Keratinocyte (primary cell): ENCODE data around the gene KRT1. TPM values are rescaled to one million over a fixed set of nuclear protein-coding genes. Genes with fewer than 3 reads are reported as not detected.

Source experiments
- DNase-seq: peaks from one replicate; pipeline ENCODE4 v3.0.0-alpha.2; 2011; ENCODE audit warnings: low read depth, missing footprints, low spot score
- FAIRE-seq: peaks from 2 replicates; lab custom pipeline; 2011; peaks lifted over from hg19 to GRCh38; lab: Jason Lieb, UNC
- H2AFZ ChIP-seq: 2 replicates; pipeline ENCODE4 v1.6.0; 2012; ENCODE audit warnings: low read length, control low read depth, inconsistent platforms; ENCODE audit not compliant: control insufficient read depth
- H3K27ac ChIP-seq: 2 replicates; pipeline ENCODE4 v1.5.1; 2011; ENCODE audit warnings: low read length; ENCODE audit not compliant: control insufficient read depth, insufficient read depth
- H3K27me3 ChIP-seq: 3 replicates; pipeline ENCODE4 v1.6.0; 2011; ENCODE audit warnings: low read length; ENCODE audit not compliant: control insufficient read depth, insufficient read depth; ENCODE audit errors: extremely low read depth
- H3K36me3 ChIP-seq, 2 experiments: 2 replicates in 1 of 2; 3 replicates in 1 of 2; pipeline ENCODE4 v1.5.1; 2011; ENCODE audit warnings: low read length in 2 of 2, mild to moderate bottlenecking in 1 of 2; ENCODE audit not compliant: control insufficient read depth in 2 of 2, insufficient read depth in 2 of 2; ENCODE audit errors: extremely low read depth in 1 of 2
- H3K4me1 ChIP-seq: 3 replicates; pipeline ENCODE4 v1.5.1; 2011; ENCODE audit warnings: low read length; ENCODE audit not compliant: control insufficient read depth, insufficient read depth; ENCODE audit errors: extremely low read depth
- H3K4me2 ChIP-seq: 3 replicates; pipeline ENCODE4 v1.6.0; 2011; ENCODE audit warnings: low read depth, low read length; ENCODE audit not compliant: control insufficient read depth, insufficient read depth; ENCODE audit errors: extremely low read depth
- H3K4me3 ChIP-seq, 3 experiments: fragments of 200-600 bp in 1 of 3; sonication (generic) in 1 of 3; 2 replicates in 2 of 3; 3 replicates in 1 of 3; pipeline ENCODE4 v1.5.1; 2011 to 2016; ENCODE audit warnings: low read length in 3 of 3, mild to moderate bottlenecking in 3 of 3, control low read depth in 2 of 3, inconsistent platforms in 1 of 3, low read depth in 1 of 3, mixed read lengths in 1 of 3, mixed run types in 1 of 3, moderate library complexity in 1 of 3; ENCODE audit not compliant: control insufficient read depth in 2 of 3, insufficient read depth in 2 of 3; ENCODE audit errors: extremely low read depth in 1 of 3
- H3K79me2 ChIP-seq: 2 replicates; pipeline ENCODE4 v1.6.0; 2012; ENCODE audit warnings: low read length; ENCODE audit not compliant: control insufficient read depth, insufficient read depth
- H3K9ac ChIP-seq: 3 replicates; pipeline ENCODE4 v1.6.0; 2011; ENCODE audit warnings: low read length; ENCODE audit not compliant: control insufficient read depth, insufficient read depth; ENCODE audit errors: extremely low read depth
- H3K9me1 ChIP-seq: 3 replicates; pipeline ENCODE4 v1.6.0; 2011; ENCODE audit warnings: low read length; ENCODE audit not compliant: control insufficient read depth, insufficient read depth; ENCODE audit errors: extremely low read depth
- H3K9me3 ChIP-seq: 2 replicates; pipeline ENCODE4 v1.5.1; 2012; ENCODE audit warnings: low read depth, low read length; ENCODE audit not compliant: control insufficient read depth
- H4K20me1 ChIP-seq: 3 replicates; pipeline ENCODE4 v1.6.0; 2011; ENCODE audit warnings: low read length; ENCODE audit not compliant: control insufficient read depth, insufficient read depth; ENCODE audit errors: extremely low read depth
- CTCF ChIP-seq, 3 experiments: IDR thresholded peaks in 1 of 3; conservative IDR thresholded peaks in 1 of 3; optimal IDR thresholded peaks in 1 of 3; 2 replicates in 2 of 3; 3 replicates in 1 of 3; pipeline versions ENCODE3 to v1.5.1; 2011; ENCODE audit warnings: low read length in 3 of 3, mild to moderate bottlenecking in 3 of 3, moderate library complexity in 2 of 3, control low read depth in 1 of 3, inconsistent platforms in 1 of 3; ENCODE audit not compliant: insufficient read depth in 2 of 3; ENCODE audit errors: extremely low read depth in 1 of 3
- EZH2 ChIP-seq: IDR thresholded peaks from one replicate; pipeline ENCODE4 v1.6.1; 2012; ENCODE audit warnings: inconsistent platforms, mild to moderate bottlenecking, low read length, moderate library complexity
- dilution Hi-C: fragments of 300-500 bp; cut with MboI; formaldehyde crosslinking; loops from one replicate; pipeline ENCODE4 v1.7.0; 2020; ENCODE audit warnings: low sequenced_read_pairs; ENCODE audit not compliant: extremely low pct_ligation_motif_present
- polyA plus RNA-seq, 5 experiments: library from polyadenylated mRNA; depleted of rRNA in 3 of 5; stranded (reverse) in 3 of 5; stranded (forward) in 1 of 5; unstranded in 1 of 5; fragments of >200 nt; gene quantifications; 1 replicate in 1 of 5; 2 replicates in 3 of 5; 3 replicates in 1 of 5; pipeline versions ENCODE4 v1.2.1 to v1.2.3, GENCODE V29; 2011 to 2012; ENCODE audit warnings: missing spikeins in 2 of 5, low read depth in 1 of 5, low replicate concordance in 1 of 5

Gene KRT1
- polyA plus RNA-seq, 1 donor (not counting 4 experiments of a cell fraction or from before 2014, with no cell fraction given): 92.2 TPM

- H3K9ac ChIP-seq: no peak overlapping the region
- FAIRE-seq (no peak), DNase-seq (no peak)
- H3K79me2 ChIP-seq: no peaks in the 10 kb centered on the region
- dilution Hi-C loops: no loop called here
- H3K36me3 ChIP-seq: no peaks in the 10 kb centered on the region
- no peak overlapping the region for H3K4me3 ChIP-seq
- H2AFZ ChIP-seq: no peak overlapping the region
- no peak overlapping the region for H3K4me2 ChIP-seq
- H4K20me1 ChIP-seq: no peaks in the 10 kb centered on the region
- TF ChIP-seq EZH2 (no peak), CTCF (optimal IDR thresholded peaks at IDR 0.05 in 1 of 3, IDR thresholded peaks at IDR 0.05 in 1 of 3, conservative IDR thresholded peaks at IDR 0.05 in 1 of 3; ENCODE audit: extremely low read depth in 1 of 3, insufficient read depth in 2 of 3, low read length in 3 of 3) (no peak)
- H3K9me3 ChIP-seq: no peaks in the 10 kb centered on the region
- H3K27ac ChIP-seq: no peak overlapping the region
- H3K27me3 ChIP-seq: peaks cover 37% of the 10 kb centered on the region
- H3K4me1 ChIP-seq: peaks cover 9% of the 10 kb centered on the region
- H3K9me1 ChIP-seq: no peaks in the 10 kb centered on the region
These were observed 3.5 kb upstream of the KRT1 start for GRCh38 chr12:52683575-52684300.

DNA sequence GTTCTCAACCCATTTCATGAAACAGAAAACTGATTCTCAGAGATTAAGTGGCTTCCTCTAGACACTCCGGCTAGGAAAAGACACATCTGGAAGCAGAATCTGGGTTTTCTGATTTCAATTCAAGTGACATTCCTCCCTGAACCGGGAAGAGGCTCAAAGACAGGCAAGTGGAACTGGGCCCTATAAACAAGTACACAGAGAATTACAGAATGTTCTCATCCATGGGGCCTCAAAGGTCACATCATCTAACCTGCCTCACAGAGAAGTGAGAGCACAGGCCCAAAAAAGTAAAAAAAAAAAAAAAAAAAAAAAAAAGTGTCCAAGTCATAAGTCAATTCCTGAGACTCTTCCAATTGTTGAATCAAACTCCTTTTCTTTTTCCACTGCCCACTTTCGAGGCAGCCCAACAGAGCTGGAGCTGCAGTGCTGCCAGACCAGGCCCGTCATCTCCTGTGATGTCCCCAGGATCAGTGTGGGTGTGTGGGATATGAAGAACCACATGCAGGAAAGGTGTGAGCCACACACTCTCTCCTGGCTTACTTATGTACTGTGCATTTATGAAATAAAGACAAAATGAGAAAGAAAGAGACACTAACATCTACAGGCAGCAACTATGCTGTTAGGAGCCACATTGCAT, 2.8 kb upstream of the KRT1 start:
- H3K27ac ChIP-seq: no peak overlapping the region
- TF ChIP-seq EZH2: no peak
- no peaks in the 10 kb centered on the region for H3K9me3 ChIP-seq
- dilution Hi-C loops: no loop called here
- no peak for DNase-seq
- H3K27me3 ChIP-seq: peaks cover 37% of the 10 kb centered on the region
- H4K20me1 ChIP-seq: no peaks in the 10 kb centered on the region
- peaks cover 8% of the 10 kb centered on the region for H3K4me1 ChIP-seq
- no peak overlapping the region for H3K4me3 ChIP-seq
- FAIRE-seq: no peak
- H3K9ac ChIP-seq: no peak overlapping the region
- H3K9me1 ChIP-seq: no peaks in the 10 kb centered on the region
- H2AFZ ChIP-seq: no peak overlapping the region
- no peaks in the 10 kb centered on the region for H3K79me2 ChIP-seq
- H3K4me2 ChIP-seq: no peak overlapping the region
- H3K36me3 ChIP-seq: no peaks in the 10 kb centered on the region
